Urinary bladder (tissue), 4 donors: ENCODE measurements around the gene CNIH3. TPM values are rescaled to one million over a fixed set of nuclear protein-coding genes. Genes with fewer than 3 reads are reported as not detected.

Experiments used
- DNase-seq: peaks from one replicate; pipeline ENCODE4 v3.0.0-alpha.2; 2015; ENCODE audit errors: extremely low spot score
- H3K27ac ChIP-seq: one replicate; pipeline ENCODE4 v1.5.1; 2013; ENCODE audit warnings: low read depth, mild to moderate bottlenecking, moderate library complexity
- H3K36me3 ChIP-seq: one replicate; pipeline ENCODE4 v1.6.1; 2013; ENCODE audit warnings: mild to moderate bottlenecking, moderate library complexity; ENCODE audit not compliant: insufficient read depth
- H3K4me1 ChIP-seq: one replicate; pipeline ENCODE4 v1.6.1; 2013; ENCODE audit warnings: mild to moderate bottlenecking, moderate library complexity; ENCODE audit not compliant: insufficient read depth
- H3K4me3 ChIP-seq: one replicate; pipeline ENCODE4 v1.5.1; 2013; ENCODE audit warnings: low read depth, low read length
- WGBS: extraction: QIAGEN DNeasy Blood & Tissue Kit; methylation state at CpG from one replicate; pipeline ENCODE4 v1.1.7; 2013; 5-methylcytosine and 5-hydroxymethylcytosine counted together
- polyA plus RNA-seq: library from polyadenylated mRNA; stranded (reverse); fragments of 200-250 nt; gene quantifications from one replicate; pipeline ENCODE4 v1.2.3, GENCODE V29; 2013
- total RNA-seq: library from RNA; depleted of rRNA; stranded (reverse); fragments of >200 nt; gene quantifications from one replicate; pipeline ENCODE4 v1.2.3, GENCODE V29; 2014
- donor health status: healthy with polysubstance abuse.
- donor health status: healthy.

CNIH3 gene
- total and polyA plus RNA-seq, 2 donors, result 2.1 to 5.8 TPM

DNA sequence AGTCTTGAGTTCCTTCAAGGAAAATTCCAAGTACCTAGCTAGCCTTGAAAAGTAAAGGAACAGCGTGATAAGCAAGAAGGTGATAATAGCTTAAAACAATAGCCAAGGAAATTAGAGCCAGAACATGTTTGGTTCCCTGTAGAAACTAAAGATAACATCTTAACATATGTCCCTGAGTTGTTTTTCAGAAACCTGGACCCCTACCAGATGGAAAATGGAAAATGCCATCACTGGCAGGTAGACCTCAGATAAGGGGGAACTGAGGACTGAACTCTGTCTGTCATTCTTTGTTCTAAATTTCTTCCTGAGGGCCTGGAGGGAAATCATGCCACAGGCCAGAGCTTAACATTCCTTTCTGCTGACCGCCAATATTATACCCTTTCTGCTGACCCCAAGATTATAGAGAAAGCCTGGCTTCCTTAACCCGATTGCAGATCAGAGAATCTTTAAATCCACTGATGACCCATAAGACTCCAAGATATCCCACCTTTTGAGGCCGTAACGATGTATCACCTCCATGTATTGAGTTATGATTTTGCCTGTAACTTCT is 23.4 kb downstream of the CNIH3 start:
- no peak for DNase-seq
- Histone ChIP-seq H3K36me3 (no peaks in the 10 kb centered on the region), H3K4me3 (no peak overlapping the region), H3K4me1 (no peaks in the 10 kb centered on the region), H3K27ac (no peak overlapping the region)
- whole genome bisulfite sequencing, result 83% methylated on average over 5 of the region's 5 CpGs

DNA sequence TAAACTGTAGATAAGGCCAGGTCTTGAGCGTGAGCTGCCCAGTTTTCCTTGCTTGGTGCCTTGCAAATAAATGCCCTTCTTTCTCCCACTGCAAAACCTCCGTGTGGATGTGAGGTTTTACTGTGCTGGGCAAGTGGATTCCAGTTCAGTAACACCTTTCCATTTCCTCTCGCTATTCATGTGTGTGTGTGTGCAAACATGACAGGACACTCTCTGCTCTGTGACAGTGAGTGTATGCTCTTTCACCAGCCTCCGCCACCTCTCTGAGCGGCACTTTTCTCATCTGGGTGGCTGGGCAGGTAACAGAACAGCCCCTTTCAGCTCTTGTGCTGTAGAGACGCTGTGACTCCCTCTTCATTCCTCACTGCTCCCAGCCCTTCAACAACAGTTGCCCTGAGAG is 23.9 kb downstream of the CNIH3 start:
- H3K4me1 ChIP-seq, result no peaks in the 10 kb centered on the region
- 86% methylated on average over 6 of the region's 6 CpGs for WGBS
- no peak overlapping the region for H3K4me3 ChIP-seq

DNA sequence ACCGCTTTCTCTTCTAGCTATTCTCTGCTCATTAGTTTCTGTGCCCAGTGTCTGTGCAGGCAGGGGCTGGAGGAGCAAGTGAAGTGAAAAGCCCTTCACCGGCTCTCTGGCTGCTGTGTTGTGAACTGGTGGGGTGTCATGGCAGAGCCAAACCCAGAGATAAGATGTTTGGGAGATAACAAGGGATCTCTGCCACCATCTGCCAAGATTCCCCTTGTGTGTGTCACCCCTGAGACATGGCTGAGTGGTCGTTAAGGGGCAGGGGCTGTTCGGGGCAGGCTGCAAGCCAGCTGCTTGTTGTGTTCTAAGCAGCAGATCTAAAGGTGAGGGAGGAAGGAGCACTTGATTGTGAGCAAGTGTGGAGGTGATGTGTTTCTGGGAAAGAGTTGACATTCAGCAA is 24.5 kb downstream of the CNIH3 start:
- DNase-seq, result no peak
- 48% methylated on average over 4 of the region's 4 CpGs for WGBS
- Histone ChIP-seq H3K4me1 (no peaks in the 10 kb centered on the region), H3K4me3 (no peak overlapping the region), H3K27ac (no peak overlapping the region), H3K36me3 (no peaks in the 10 kb centered on the region)

More for the DNA sequence above, 23.9 kb downstream of the CNIH3 start:
- Histone ChIP-seq H3K27ac (no peak overlapping the region), H3K36me3 (no peaks in the 10 kb centered on the region)
- no peak for DNase-seq

DNA sequence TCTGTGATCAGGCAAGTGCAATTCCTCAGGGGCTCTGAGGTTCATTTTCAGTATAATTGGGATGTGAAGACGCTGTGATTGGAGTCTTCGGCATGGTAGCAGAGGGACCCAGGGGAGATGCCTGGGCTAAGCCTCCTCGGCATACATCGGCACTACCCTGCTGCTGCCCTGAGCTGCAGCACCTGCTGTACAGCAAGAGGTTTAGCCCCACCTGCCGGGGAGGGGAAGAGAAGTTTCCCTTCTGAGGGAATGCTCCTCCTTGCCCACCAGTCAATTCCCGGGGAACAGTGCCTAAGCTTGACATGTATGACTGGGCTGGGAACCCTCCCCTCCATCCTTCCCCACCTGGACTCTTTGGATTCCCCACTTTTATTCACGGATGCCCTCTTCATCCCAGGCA is 24.9 kb downstream of the CNIH3 start:
- Histone ChIP-seq H3K36me3 (no peaks in the 10 kb centered on the region), H3K4me3 (no peak overlapping the region), H3K27ac (no peak overlapping the region), H3K4me1 (no peaks in the 10 kb centered on the region)
- DNase-seq, result no peak
- WGBS, result 88% methylated on average over 7 of the region's 7 CpGs

GRCh38 chr1:224643653-224644052 is 27.5 kb downstream of the CNIH3 start:
- no peak overlapping the region for H3K4me3 ChIP-seq
- H3K4me1 ChIP-seq, result no peaks in the 10 kb centered on the region
- DNase-seq, result no peak
- no peaks in the 10 kb centered on the region for H3K36me3 ChIP-seq
- no peak overlapping the region for H3K27ac ChIP-seq
- WGBS, result 86% methylated on average over 5 of the region's 5 CpGs

DNA sequence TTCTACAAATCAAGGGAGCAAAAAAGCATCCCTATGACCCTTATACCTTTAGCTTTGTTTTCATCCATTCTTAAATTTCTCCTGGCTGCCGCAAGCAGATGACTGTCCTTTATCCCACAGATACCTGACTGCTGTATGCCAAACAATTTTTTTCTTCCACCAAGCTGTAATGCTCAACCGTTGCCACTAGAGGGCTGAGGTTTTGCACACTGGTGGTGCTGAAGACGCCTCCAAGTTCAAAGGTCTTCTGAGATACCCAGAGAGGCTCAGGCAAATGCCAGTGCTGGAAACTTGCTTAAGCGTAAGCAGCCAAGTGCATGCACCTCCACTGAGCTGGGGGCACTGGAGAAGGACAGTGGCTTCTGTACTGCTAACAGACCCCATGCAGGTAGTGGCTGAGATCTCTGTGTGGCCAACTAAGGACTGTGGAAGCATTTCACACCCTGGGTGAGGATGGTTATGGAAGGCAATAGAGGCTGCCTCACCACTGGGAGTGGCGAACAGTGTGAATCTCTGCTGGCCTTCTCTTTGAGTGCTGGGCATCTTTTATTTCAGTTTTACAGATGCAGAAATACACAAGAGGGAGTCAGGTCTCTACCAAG is 28.5 kb downstream of the CNIH3 start:
- no peak for DNase-seq

GRCh38 chr1:224647449-224647848 is 31.3 kb downstream of the CNIH3 start:
- WGBS, result 98% methylated on average over 2 of the region's 2 CpGs

More for the DNA sequence above, 28.5 kb downstream of the CNIH3 start:
- WGBS, result 43% methylated on average over 5 of the region's 5 CpGs
- H3K27ac ChIP-seq, result no peak overlapping the region
- no peaks in the 10 kb centered on the region for H3K36me3 ChIP-seq
- H3K4me1 ChIP-seq, result no peaks in the 10 kb centered on the region
- no peak overlapping the region for H3K4me3 ChIP-seq

GRCh38 chr1:224650290-224650689 is 34.2 kb downstream of the CNIH3 start:
- 43% methylated on average over 3 of the region's 3 CpGs for WGBS
- no peaks in the 10 kb centered on the region for H3K4me1 ChIP-seq
- no peak overlapping the region for H3K27ac ChIP-seq
- H3K4me3 ChIP-seq, result no peak overlapping the region
- no peak for DNase-seq
- H3K36me3 ChIP-seq, result no peaks in the 10 kb centered on the region

More at GRCh38 chr1:224647449-224647848, 31.3 kb downstream of the CNIH3 start:
- no peak for DNase-seq
- Histone ChIP-seq H3K36me3 (no peaks in the 10 kb centered on the region), H3K4me1 (no peaks in the 10 kb centered on the region), H3K4me3 (no peak overlapping the region), H3K27ac (no peak overlapping the region)

DNA sequence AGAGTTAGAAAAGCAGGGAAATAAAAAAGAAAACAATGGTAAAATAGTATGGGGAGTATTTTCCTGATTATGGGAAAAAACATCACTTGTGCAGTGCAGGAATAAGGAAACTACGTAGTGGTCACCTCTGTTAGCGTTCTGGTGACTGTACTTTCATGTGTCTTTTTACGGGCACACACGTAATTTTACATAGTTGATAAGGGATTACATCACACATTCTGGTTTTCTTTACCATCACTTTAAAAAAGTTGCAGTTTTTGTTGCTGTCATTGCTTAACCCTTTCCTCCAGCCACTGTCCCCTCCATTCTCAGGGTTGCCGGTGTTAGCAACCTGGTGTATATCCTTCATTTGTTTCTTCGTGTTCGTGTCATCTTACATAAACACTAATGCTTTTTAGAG is 35.1 kb downstream of the CNIH3 start:
- 92% methylated on average over 7 of the region's 7 CpGs for WGBS
- H3K4me1 ChIP-seq, result no peaks in the 10 kb centered on the region
- no peak for DNase-seq
- H3K27ac ChIP-seq, result no peak overlapping the region
- no peaks in the 10 kb centered on the region for H3K36me3 ChIP-seq
- no peak overlapping the region for H3K4me3 ChIP-seq

DNA sequence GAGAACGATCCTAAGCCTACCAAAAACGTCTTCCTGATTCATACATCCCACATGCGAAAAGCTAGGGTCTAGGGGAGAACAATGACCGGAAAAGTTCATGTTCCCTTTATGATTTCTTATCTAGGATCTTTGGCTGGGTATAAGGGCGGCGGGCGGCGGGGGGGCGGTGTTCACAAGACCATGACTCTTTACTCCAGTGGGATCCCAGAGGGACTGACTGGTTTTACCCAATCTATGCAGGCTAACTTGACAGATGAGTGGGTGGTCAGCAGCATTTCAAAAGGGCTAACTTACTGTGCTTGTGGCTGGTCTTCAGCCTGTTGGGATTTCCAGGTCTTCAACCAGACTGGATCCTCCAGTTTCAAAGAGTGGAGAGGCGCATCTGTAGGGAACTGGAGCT is 40.3 kb downstream of the CNIH3 start:
- H3K27ac ChIP-seq, result no peak overlapping the region
- H3K4me1 ChIP-seq, result no peaks in the 10 kb centered on the region
- DNase-seq, result no peak
- H3K4me3 ChIP-seq, result no peak overlapping the region
- no peaks in the 10 kb centered on the region for H3K36me3 ChIP-seq
- 98% methylated on average over 10 of the region's 10 CpGs for WGBS

GRCh38 chr1:224660074-224660473 is 44.0 kb downstream of the CNIH3 start:
- Histone ChIP-seq H3K27ac (no peak overlapping the region), H3K4me1 (no peaks in the 10 kb centered on the region), H3K4me3 (no peak overlapping the region), H3K36me3 (no peaks in the 10 kb centered on the region)
- DNase-seq, result no peak
- 70% methylated on average over 5 of the region's 5 CpGs for WGBS

GRCh38 chr1:224662870-224663269 is 46.8 kb downstream of the CNIH3 start:
- Histone ChIP-seq H3K27ac (no peak overlapping the region), H3K4me3 (no peak overlapping the region), H3K4me1 (no peaks in the 10 kb centered on the region), H3K36me3 (no peaks in the 10 kb centered on the region)
- 98% methylated on average over 3 of the region's 3 CpGs for WGBS
- no peak for DNase-seq

GRCh38 chr1:224665016-224665415 is 48.9 kb downstream of the CNIH3 start:
- Histone ChIP-seq H3K36me3 (no peaks in the 10 kb centered on the region), H3K4me1 (no peaks in the 10 kb centered on the region), H3K4me3 (no peak overlapping the region), H3K27ac (no peak overlapping the region)
- 81% methylated on average over 3 of the region's 3 CpGs for WGBS
- no peak for DNase-seq

DNA sequence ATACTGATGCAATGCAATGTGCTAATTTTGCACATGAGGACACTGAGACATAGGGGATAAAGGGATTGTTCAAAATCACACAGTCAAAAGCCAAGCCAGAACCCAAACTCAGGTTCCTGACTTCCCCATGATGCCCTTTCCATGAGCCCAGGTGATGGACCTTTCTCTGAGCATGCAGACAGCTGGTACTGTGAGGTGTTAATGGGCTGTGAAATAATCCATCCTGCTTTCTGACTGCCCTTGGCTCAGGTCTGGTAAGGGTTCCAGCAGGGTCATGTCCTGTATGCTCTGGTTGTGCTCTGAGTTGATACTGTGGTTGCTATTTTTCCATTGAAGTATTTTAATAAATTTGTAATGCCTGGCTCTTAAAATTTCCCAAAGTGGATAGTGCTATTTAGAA is 50.0 kb downstream of the CNIH3 start:
- Histone ChIP-seq H3K4me3 (no peak overlapping the region), H3K4me1 (no peaks in the 10 kb centered on the region), H3K36me3 (no peaks in the 10 kb centered on the region), H3K27ac (no peak overlapping the region)
- DNase-seq, result no peak

DNA sequence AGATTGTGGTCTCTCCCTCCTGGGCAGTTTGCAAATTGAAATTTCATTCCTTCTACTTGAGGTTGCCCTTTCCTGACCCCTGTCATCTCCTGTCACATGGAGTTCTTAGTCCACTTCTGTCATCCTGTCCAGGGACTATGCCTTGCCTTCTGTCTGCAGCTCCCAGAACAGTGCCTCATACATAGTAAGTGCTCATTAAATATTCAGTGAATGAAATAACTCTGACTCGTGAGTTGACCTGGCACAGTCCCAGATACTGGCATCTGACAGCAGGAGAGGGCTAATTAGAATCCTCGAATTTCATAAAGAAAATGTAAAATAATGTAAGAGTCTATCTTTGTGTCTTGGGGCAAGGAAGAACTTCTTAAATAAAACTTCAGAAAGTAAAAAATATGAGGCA is 50.8 kb downstream of the CNIH3 start:
- no peaks in the 10 kb centered on the region for H3K4me1 ChIP-seq
- H3K27ac ChIP-seq, result no peak overlapping the region
- WGBS, result 86% methylated on average over 2 of the region's 2 CpGs
- H3K36me3 ChIP-seq, result no peaks in the 10 kb centered on the region
- no peak for DNase-seq
- no peak overlapping the region for H3K4me3 ChIP-seq
